HTERT RPE-1 (cell line): Measurements from ENCODE around the gene UBE3D.
"Not testable (repeated sequence)": the region's sequence is repeated elsewhere in the genome, so short reads cannot be mapped to it uniquely, and the experiment has no call there.

Source experiments
- in situ Hi-C: fragments of 300-500 bp; cut with MboI; formaldehyde crosslinking; loops from 4 replicates; pipeline ENCODE4 v1.14.3; 2020; ENCODE audit warnings: low sequenced_read_pairs

The UBE3D gene

GRCh38 chr6:82915666-82916065, 150.0 kb downstream of the UBE3D start:
- in situ Hi-C loops = no loop called here

DNA sequence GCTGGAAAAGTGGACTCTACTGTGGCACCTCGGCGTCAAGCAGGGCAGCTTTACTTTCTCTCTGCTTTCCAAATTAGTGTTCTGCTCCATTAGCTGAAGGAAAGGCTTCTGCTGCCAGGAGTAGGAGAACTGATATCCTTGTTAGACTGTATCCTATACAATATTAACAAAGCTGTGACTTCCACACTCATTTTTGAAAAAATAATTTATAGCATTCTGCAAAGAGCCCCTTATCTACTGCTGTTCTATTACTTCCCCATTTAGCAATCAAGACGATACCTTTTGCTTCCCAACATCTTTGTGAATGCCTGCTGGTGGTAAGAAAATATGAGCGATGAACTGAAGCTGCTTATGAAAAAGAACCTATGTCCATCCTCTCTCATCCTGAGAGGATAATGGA, 151.1 kb downstream of the UBE3D start:
- in situ Hi-C loops = no loop called here

DNA sequence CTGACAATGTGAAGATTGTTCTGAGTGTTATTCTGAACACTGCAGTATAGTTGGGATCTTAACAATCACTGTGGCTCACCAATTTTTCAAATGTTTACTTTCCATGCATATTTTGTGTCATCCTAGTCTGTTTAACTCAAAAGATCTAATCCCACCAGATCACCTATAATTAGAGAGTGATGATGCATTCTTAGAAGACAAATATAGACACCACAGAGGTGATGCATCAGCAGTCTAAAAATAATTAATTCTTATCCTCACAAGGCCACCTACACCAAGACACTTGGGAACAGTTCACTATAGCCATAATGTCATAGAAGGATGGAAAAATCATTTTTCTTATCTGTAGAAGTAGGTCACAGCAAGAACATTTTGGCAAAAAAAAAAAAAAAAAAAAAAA, 154.8 kb downstream of the UBE3D start:
- in situ Hi-C loops = no loop called here

DNA sequence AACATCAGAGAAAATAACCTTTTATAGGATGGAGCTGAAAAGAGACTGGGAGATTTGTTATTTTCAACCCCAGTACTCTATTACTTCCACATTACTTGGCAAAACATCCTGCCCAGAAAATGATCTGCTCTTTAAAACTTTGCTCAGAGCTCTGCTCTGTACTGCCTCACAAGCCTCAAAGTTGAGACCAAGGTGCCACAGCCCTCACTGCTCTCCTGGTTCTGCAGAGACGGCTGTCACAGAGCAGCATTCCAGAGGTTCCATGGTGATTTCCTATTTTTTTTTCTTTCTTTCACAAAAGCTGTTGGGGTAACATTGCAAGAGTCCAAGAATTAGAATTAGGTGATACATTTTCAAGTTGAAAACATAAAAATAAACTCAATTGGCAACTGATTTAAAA, 155.2 kb downstream of the UBE3D start:
- in situ Hi-C loops = no loop called here

GRCh38 chr6:82909551-82909950, 156.1 kb downstream of the UBE3D start:
- in situ Hi-C loops = no loop called here

DNA sequence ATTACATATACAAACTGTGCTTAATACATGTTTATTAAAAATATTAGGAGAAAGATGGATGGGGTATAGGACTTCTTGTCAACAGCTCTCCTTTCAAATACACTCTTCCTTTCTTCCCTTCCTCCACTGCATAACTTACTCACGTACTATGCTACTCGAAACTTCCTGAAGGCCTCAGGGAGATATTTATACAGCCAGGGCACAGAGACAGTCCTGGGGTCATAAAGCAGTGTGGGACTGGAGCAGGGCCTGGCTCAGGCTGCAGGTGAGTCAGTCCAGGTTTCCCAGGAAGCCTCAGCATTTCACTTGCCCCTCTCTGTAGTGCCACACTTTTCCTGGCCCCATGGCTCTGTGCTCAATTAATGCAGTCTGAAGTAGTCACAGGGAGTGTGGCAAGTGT, 157.0 kb downstream of the UBE3D start:
- in situ Hi-C loops = no loop called here

DNA sequence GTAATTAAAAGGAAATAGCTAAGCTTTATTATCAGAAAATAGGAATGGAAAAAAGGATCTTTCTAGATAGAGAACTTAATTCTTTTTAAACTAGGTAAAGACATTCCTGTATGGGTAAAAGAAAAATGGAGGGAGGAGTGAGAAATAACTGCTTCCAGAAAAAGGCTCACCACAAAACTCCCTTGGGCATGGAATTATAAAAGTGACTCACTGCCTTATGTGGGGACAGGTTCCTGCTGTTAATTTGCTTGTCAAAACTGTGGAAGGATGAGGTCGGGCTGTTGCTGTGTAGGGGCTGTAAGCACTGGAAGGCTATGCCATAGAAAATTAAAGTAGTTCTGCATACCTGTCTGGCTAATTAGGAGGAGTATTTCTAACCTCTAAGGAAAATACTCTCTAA, 158.7 kb downstream of the UBE3D start:
- in situ Hi-C loops = no loop called here

DNA sequence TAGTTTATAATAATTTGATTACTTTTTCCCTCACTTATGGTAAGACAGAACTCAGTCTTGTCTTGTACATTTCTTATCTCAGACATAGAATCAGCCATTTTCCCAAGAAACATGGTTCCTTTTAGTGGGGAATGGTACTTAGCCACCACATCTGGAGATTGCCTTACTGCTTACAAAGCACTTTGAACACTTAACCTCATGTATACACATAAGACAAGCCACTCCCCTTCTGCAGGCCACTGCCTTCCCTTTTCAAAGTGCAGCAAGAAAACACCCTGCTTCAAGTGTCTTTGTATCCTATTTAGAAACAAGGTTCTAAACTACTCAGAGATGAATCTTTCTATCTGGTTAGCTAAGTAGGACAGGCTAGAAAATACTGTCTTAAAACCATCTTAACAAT, 159.2 kb downstream of the UBE3D start:
- in situ Hi-C loops = no loop called here

GRCh38 chr6:82904860-82905259, 160.8 kb downstream of the UBE3D start:
- in situ Hi-C loops = no loop called here

DNA sequence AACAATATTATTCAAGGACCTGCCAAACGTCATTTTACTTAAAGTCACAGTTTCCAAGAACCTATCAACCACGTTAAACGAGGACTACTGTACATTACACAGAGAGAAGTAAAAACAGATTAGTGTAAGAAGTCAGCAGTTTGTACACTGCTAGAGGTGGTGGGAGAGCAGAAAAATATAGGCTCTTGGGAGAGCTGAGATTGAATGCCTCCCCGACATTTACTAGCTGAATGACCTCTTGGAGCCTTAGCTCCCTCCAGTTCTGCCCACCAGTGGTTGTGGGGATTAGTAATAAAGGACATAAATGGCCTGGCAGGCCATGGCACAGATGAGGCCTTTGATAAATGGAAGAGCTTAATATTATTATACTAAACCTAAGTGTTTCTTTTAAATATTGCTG, 161.4 kb downstream of the UBE3D start:
- in situ Hi-C loops = no loop called here

DNA sequence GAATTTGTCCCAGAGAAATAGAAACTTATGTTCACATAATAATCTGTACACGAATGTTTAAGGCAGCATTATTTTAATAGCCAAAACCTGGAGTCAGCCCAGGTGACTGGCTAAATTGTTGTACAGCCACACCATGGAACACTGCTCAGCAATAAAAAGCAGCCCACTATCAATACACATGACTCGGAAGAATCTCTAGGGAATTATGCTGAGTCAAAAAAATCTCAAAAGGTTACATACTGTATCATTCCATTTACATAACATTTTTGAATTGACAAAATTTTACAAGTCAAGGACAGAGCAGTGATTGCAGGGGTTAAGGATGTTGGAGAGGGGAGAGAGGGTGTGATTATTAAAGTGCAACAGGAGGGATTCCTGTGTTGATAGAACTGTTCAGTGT, 163.4 kb downstream of the UBE3D start:
- in situ Hi-C loops = no loop called here

DNA sequence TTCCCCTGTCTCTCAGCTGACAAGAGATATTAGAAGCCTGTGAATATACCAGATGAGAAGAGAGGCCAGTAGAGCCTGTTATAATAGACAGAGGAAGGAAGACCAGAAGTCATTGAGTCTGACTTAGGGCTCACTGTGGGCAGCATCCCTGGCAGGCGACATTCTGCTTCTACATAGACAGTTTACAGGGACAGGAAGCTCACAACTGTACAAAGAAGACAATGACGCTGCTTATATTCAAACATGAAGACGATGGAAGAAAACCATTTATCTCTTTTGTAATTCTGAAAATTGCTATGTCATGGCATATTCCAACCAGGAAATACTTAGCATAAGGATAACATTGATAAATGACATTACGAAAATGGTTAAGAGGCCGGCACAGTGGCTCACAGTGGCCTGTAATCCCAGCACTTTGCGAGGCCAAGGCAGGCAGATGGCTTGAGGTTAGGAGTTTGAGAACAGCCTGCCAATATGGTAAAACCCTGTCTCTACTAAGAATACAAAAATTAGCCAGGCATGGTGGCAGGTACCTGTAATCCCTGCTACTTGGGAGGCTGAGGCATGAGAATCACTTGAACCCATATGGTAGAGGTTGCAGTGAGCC, 170.9 kb downstream of the UBE3D start:
- in situ Hi-C loops = no loop called here

GRCh38 chr6:82893889-82894652, 171.6 kb downstream of the UBE3D start:
- in situ Hi-C loops = no loop called here

GRCh38 chr6:82891503-82891902, 174.1 kb downstream of the UBE3D start:
- in situ Hi-C loops = not testable (repeated sequence)

DNA sequence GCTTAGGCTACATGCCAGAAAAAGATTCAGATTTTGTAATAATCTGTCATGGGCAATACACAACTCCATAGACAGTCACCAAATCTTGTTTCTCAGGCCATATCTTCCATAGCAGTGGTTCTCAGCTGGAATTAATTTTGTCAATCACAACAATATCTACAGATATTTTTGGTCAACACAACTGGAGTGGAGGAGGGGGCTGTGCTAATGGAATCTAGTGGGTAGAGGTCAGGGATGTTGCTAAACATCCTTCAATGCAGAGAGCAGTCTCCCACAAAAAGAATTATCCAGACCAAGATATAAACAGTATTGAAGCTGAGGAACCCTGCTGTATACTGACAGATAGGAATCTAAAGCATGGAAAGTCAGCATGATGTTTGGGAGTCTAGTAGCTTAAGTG, 174.6 kb downstream of the UBE3D start:
- in situ Hi-C loops = no loop called here

GRCh38 chr6:82890240-82890639, 175.4 kb downstream of the UBE3D start:
- in situ Hi-C loops = no loop called here

GRCh38 chr6:82889143-82889542, 176.5 kb downstream of the UBE3D start:
- in situ Hi-C loops = no loop called here

DNA sequence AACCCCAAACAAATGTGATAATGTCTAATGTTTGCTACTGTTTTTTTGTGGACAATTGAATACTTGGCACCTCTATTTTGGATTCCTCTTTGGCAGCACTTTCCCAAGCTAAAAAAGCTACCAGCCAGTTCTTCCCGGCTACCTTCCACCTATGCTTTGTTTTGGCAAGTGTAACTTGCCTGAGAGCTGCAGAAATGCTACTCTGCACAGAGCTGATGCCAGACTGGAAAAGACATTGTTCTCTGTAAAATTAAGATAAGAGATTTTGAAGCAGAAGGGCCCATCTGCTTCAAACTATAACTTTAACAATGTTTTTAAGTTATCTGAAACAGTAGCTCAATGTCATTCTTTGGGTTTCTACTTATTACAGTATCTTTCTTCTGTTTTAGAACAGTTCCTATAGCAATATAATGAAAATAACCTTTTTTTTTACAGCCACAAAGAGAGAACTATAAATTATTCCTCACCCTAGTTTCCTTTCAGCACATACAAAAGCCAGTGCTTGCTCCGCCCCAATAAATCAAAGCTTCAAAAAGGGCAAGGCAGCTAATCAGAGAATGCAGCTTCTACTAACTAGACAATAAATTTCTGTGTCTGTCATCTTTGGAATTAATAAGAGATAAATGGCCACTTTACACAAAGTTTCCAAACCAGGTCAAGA, 183.1 kb downstream of the UBE3D start:
- in situ Hi-C loops = no loop called here

GRCh38 chr6:82881519-82881918, 184.1 kb downstream of the UBE3D start:
- in situ Hi-C loops = no loop called here

DNA sequence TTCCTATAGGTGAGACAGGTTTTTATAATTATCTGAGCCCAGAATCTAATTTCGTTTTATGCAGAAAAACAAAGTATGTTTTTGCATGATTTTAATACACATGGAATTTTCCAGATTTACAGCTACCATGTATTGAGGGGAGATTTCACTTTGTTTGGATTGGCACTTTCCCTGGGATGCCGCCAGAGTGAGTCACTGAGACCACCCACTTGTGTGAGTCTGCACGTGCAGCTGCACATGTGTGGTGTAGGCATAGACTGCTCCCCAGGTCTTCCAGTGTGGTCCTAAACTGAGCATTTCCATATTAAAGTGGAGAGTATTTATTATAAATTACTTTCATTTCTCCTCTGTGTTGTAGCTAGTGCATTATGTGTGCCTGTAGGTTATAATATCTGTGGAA, 186.8 kb downstream of the UBE3D start:
- in situ Hi-C loops = no loop called here

DNA sequence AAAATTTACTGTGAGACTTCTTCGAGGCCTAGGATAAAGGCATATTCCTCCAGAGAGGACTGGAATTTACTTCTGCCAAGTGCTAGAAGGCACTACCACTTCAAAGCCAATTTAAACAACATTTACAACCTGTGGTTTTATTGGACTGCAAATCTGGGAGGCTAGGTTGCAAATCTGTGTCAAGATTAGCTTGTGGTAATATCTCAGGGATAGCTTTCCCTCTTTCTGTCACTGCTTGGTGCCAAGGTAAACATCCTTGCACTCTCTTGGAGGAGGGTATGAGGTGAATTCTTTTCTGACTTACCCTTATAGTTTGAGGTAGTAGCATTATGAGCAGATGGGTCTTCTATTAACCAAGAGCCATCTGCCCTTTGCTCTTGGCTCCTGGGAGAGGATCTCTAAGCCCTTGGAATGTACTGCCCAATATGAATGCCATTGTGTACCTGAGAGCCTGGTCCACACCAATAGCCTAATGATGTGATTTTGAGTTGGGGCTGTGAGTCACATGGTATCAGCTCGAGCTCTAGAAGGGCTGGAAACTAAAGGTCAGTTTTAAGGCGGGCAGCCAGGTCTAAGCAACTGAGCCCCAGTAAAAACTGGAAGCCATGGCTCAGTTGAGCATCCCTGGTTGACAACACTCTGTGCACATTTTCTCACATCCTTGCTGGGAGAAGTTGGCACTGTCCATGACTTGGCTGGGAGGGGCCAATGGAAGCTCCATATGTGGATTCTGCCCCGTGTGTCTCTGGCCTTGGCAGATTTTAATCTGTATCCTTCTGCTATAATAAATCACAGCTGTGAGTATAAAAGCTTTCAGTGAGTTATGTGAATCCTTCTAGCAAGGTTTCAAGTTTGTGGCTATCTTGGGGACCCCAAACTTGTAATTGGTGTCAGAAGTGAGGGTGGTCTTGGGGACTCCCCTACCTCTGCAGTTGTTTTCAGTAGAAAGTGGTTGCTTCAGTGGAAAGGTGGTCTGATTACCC, 188.1 kb downstream of the UBE3D start:
- in situ Hi-C loops = no loop called here
